ENCODE results near the gene ADAM12. TPM values are rescaled to one million over a fixed set of nuclear protein-coding genes. Genes with fewer than 3 reads are reported as not detected.

The ADAM12 gene
- total RNA-seq, 1 experiment from 2014 or later: 15.8 TPM

DNA sequence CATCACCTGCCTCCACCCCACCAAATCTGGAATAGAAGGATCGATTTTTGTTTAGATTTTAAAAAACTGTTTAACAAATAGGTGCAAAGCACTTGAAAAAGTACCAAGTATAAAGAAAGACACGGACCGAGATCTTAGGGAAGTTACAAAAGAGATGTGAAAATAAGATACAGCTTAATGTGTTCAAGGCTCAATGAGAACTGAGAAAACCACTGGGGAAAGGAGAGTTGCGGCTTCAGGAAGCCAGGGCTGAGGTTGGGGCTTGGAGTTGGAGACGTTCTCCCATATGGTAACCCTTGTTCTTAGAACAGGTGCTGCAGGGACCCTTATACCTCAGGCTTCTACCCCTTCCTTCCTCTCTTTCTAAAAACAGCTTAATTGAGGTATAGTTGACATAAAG, 351.8 kb downstream of the ADAM12 start:
- Histone ChIP-seq H3K27me3 (no peaks in the 10 kb centered on the region), H3K36me3 (peaks cover 34% of the 10 kb centered on the region), H3K4me3 (no peak overlapping the region), H3K9me3 (peaks cover 10% of the 10 kb centered on the region)
- no peak for DNase-seq

DNA sequence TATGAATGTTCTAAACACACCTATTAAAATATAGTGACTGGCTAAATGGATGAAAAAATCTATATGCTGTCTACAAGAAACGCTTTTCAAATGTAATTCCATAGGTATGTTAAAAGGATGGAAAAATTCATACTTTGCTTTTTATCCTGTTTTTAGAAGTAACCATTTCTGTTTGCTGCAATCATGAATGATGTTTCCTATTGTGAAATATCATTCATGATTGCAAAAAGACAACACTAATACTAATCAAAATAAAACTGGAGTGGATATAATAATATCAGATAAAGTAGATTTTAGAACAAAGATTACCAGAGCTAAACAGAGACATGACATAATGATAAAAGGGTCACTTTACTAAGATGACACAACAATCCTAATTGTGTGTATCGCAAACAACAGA, 353.7 kb downstream of the ADAM12 start:
- Histone ChIP-seq H3K4me3 (no peak overlapping the region), H3K9me3 (peaks cover 10% of the 10 kb centered on the region), H3K36me3 (peaks cover 45% of the 10 kb centered on the region), H3K27me3 (no peaks in the 10 kb centered on the region)
- DNase-seq: no peak

DNA sequence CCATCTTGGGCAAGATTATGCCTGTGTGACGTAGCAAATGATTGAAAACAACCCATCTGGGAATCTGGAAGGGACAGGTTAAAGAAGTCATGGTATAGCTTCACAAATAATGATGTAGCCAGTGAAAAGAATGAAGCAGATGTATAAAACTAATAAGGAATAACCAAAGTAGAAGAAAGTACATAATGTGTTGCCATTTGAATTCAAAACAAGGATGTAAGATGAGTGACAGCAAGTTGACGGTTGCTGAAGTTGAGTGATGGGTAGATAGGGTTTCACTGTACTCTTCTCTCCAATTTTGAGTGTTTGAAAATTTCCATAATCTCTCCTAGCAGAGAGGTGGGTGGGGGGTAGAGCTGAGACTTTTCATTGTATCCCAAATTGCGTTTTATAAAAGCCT, 358.3 kb downstream of the ADAM12 start:
- no peak for DNase-seq
- peaks cover 15% of the 10 kb centered on the region for H3K9me3 ChIP-seq
- peaks cover 34% of the 10 kb centered on the region for H3K36me3 ChIP-seq

DNA sequence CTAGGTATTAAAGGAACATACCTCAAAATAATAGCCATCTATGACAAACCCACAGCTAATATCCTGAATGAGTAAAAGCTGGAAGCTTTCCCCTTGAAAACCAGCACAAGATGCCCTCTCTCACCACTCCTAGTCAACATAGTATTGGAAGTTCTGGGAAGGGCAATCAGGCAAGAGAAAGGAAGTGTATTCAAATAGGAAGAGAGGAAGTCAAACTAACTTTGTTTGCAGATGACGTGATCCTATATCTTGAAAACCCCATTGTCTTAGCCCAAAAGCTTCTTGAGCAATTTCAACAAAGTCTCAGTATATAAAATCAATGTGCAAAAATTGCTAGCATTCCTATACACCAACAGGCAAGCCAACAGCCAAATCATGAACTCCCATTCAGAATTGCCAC, 360.6 kb downstream of the ADAM12 start:
- Histone ChIP-seq H3K9me3 (peaks cover 5% of the 10 kb centered on the region), H3K4me3 (no peak overlapping the region), H3K36me3 (peaks cover 20% of the 10 kb centered on the region), H3K27me3 (no peaks in the 10 kb centered on the region)
- no peak for DNase-seq

More for the DNA sequence above, 358.3 kb downstream of the ADAM12 start:
- Histone ChIP-seq H3K4me3 (no peak overlapping the region), H3K27me3 (no peaks in the 10 kb centered on the region)

DNA sequence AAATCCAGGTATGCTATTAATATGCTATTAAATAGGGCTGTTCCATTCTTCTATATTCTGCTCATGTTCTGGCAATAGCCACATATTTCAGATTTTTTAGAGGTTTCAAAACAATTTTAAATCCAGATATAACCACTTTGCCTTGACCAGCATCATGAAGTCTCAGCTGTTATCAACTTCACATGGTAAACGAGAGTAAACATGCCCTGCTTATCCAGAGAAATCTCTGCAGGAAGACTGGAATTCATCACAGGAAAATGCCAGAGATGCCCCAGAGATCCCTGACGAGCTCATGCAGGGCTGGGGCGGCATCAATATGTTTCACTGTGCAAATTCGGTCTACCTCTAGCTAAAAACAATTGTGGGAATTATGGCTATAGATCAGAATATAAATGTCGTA, 365.4 kb downstream of the ADAM12 start:
- Histone ChIP-seq H3K27me3 (no peaks in the 10 kb centered on the region), H3K4me3 (no peak overlapping the region), H3K36me3 (peaks cover 18% of the 10 kb centered on the region), H3K9me3 (no peaks in the 10 kb centered on the region)
- DNase-seq: no peak

DNA sequence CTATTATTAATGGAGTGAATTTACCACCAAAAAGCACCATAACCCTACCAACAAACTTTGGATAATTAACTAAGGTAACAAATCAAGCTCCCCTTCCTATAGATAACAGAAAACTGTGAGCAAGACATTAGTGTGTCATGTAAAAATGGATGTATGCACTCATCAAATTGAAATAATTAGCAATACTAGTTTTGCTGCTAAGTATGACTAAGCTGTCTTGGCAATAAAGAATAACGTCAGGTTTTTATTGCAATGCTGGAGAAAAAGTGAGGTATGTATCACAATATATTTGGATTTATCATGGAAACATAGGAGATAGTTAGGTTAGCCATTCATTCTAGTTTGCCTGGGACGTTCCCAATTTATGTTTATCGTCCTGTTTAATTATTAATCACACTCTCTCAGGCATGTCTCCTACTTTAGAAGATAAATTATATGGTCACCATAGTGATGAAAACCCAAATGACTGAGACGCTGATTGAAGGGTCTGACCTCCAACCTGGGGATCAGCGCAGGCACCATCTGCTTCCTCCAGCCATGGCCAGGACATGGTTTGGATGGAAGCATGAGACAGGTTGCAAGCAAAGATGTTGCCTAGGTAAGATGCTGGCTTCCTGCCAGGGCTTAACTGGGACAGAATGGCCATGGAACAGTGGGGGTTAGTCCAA, 366.3 kb downstream of the ADAM12 start:
- H3K36me3 ChIP-seq: peaks cover 18% of the 10 kb centered on the region
- no peak for DNase-seq
- H3K27me3 ChIP-seq: no peaks in the 10 kb centered on the region
- no peak overlapping the region for H3K4me3 ChIP-seq
- no peaks in the 10 kb centered on the region for H3K9me3 ChIP-seq

DNA sequence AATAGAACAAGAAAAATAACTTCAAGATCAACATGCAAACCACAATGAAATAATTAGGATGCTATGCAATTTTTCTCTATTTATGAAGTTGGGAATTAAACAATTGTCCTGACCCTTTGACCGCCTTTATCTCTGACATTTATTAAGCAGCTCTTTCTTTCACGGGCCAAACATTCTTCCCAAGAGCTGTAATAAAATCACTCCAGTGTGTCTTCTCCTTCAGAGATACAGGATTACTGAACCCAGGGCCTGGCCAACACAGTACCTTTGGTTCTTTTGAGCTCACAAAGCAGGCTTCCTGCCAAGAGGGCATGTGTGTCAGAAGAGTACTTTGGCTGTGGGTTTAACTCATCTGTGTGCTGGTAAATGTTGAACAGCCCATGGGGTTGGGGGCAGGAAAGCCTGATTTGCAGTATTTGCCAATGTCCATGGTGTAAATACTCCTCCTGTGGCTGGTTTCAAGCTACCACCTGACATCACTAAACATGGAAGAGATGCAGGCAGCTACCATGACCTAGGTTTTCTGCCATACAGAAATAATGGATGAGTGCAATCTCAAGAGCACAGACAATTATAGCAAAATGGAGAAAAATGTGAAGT, 370.2 kb downstream of the ADAM12 start:
- peaks cover 34% of the 10 kb centered on the region for H3K36me3 ChIP-seq
- no peaks in the 10 kb centered on the region for H3K9me3 ChIP-seq
- H3K4me3 ChIP-seq: no peak overlapping the region
- DNase-seq: peak; percentile 15
- no peaks in the 10 kb centered on the region for H3K27me3 ChIP-seq

DNA sequence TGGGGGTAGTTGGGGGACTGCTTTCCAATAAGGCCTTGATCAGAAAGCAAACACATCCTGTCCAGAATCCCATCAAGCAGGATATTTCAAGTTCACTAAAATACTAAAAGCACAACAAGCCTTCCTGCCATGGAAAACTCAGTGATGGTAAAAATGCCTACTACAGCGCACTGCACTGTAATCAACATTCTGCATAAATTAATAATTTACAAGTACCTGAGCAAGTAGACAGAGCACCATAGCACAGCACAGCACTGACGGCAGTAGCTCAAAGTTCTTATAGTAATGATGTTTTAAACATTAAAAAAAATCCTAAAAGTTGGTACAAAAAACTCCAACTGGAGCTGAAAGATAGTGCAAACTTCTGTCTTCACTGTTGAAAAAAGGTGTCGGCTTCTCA, 371.4 kb downstream of the ADAM12 start:
- H3K4me3 ChIP-seq: no peak overlapping the region
- peaks cover 3% of the 10 kb centered on the region; the same call in 1 of the 2 replicates for H3K9me3 ChIP-seq
- H3K36me3 ChIP-seq: peaks cover 45% of the 10 kb centered on the region
- H3K27me3 ChIP-seq: no peaks in the 10 kb centered on the region
- DNase-seq: no peak

DNA sequence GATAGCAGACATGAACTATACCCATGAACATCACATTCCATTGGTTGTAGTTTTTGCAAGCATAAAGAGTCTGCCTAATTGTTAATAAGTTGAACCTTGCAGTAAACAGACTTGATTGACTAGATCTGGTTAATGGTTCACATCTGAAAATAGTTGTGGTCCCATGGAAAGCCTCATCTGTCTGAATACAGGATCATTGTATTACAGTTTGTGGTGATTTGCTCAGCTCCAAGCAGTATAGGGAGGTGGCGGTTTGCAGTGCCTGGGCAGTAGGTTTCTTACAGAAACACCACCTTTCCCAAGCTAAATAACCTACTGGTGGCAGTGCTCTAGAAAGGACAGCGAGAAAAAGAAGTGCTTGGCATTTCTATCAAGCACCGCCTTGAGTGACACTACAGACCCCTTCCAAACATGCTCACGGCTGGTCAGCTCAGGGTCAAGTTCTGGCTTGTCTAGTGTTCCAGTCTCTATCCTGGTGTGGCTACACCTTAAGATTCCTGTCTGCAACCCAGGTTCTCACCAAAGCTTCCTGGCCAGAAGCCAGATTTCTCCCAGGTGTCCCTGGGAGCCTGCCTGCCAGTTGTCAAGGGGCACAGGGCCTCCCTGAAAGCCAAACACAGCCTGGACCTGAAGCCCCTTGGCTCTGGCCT, 372.0 kb downstream of the ADAM12 start:
- Histone ChIP-seq H3K9me3 (peaks cover 3% of the 10 kb centered on the region; the same call in 1 of the 2 replicates), H3K4me3 (no peak overlapping the region), H3K27me3 (no peaks in the 10 kb centered on the region), H3K36me3 (peaks cover 46% of the 10 kb centered on the region)
- no peak for DNase-seq

DNA sequence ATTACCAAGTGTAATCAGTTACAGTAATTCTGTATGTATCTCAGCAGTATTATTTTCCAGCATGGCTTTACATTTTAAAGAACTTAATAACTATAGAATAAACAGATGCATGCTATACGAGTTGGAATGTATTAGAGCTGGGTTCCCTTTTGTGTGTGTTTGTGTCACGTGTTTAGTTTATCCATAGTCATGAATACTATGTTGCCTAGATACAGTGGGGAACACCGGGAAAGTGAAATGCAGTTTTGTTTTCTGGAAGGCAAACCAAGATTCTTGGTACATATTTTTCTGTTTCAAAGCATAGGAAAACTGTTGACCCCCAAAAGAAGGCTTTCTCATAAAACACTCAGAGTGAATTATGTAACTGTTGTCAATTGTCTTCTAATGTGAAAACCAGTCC, 372.9 kb downstream of the ADAM12 start:
- Histone ChIP-seq H3K4me3 (no peak overlapping the region), H3K27me3 (no peaks in the 10 kb centered on the region), H3K36me3 (peaks cover 54% of the 10 kb centered on the region), H3K9me3 (peaks cover 8% of the 10 kb centered on the region; the same call in 1 of the 2 replicates)
- no peak for DNase-seq

DNA sequence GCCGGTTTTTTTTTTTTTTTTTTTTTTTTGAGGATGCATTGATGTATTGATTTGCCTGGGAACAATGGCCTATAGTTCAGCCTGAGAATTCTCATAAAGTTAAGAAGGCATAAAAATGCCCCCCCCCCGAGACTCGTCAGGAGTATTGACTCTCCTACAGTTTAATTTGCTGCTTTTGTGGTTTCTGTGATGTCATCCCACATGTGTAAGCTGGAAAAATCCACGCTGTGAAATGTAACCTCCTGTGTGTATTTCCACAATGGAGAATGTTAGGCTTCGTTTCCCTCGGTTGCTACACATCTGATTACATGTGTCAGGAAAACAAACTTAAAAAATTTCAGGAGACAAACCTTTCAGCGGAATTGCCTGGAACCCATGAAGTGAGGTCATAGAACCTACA, 374.0 kb downstream of the ADAM12 start:
- no peak for DNase-seq
- Histone ChIP-seq H3K27me3 (no peaks in the 10 kb centered on the region), H3K4me3 (no peak overlapping the region), H3K36me3 (peaks cover 48% of the 10 kb centered on the region), H3K9me3 (peaks cover 8% of the 10 kb centered on the region; the same call in 1 of the 2 replicates)

DNA sequence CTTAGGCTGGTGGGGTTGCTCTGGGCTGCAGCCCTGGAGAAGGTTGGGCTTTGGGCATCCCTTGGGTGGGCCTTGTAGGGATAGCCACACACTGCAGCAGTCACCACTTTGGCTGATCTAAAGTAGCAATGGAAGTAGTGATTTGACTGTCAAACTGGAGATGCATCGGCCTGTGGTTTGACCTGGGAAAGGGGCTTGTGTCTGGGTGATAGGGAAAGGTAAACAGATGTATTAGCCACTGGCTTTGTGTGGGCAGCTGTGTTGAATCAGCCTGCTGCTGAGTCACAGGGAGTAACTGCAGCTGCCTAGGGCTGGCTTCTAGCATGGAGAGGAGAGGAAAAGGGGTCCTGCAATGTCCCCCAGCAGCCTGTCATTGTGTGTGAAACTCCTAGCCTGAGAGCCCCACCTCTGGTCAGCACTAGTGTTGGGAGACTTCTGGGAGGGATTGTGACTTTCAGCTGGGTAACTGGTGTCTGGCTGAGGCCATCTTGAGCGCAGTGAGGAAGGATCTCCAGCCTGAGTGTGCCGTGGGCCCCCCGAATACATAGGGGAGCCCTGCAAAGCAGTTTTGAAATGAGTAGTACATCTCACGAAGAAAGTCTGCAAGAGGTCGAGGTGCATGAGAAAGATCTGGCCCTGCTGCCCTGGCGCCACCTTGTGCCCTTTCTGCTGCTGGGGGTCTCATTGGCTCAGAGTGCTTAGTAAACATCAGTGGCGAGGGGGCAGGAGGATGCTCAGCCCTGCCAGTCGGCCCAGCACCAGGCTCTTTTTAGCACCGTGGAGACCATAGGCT, 374.6 kb downstream of the ADAM12 start:
- Histone ChIP-seq H3K36me3 (peaks cover 41% of the 10 kb centered on the region), H3K9me3 (peaks cover 8% of the 10 kb centered on the region; the same call in 1 of the 2 replicates), H3K4me3 (no peak overlapping the region), H3K27me3 (no peaks in the 10 kb centered on the region)
- peak; percentile 69 for DNase-seq

DNA sequence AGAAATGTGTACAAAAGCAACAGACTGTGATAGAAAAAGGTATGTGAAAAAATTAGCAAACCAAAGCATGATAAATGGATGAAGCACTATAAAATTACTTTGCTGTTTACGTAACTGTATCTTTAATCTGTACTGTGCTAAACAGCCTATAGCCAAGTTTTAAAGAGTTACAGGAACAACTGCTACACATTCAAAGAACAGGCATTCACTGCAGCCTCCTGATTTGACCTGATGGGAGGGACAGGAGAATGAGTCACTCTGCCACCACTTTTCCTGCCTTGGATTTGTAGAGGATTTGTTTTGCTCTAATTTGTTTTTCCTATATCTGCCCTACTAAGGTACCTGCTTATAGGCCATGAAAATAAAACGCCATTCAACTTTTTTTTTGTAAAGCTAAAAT, 375.8 kb downstream of the ADAM12 start:
- Histone ChIP-seq H3K36me3 (peaks cover 39% of the 10 kb centered on the region), H3K27me3 (no peaks in the 10 kb centered on the region), H3K9me3 (peaks cover 8% of the 10 kb centered on the region; the same call in 1 of the 2 replicates), H3K4me3 (no peak overlapping the region)
- no peak for DNase-seq

DNA sequence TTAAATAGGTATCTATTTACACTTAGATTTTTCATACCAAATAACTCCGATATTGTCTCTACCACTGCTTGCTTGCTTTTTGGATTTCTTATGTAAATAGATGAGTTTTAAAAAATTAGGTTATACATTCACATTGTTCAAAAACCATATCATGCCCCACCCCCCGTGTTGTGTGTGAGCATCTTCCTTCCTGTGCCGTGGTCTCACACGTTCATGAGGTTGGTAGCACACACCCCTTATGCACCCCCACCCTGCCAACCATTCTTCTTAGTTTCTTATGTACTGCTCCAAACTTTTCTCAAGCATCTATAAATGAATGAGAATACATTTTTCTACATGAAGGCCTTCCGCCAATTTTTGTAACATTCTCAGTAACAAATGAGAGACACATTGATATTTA, 376.3 kb downstream of the ADAM12 start:
- no peak overlapping the region for H3K4me3 ChIP-seq
- H3K36me3 ChIP-seq: peaks cover 39% of the 10 kb centered on the region
- DNase-seq: no peak

DNA sequence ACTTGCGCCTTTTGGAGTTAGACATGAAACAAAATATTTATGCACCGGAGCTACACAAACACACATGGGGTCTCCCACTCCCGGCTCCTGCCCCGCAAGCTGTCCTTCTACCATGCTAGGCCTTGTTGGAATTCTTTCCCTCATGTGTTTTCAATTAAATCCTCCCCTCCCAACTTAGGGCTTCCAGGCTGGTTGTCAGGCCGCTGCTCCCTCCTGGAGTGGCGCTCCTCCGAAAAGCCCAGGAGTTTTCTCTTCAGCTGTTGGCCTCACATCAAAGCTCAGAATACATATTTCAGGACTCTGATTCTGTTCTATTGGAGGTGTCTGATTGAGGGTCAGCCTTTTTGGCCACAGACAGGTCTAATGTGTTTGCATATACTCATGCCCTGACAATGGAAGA, 378.6 kb downstream of the ADAM12 start:
- Histone ChIP-seq H3K4me3 (no peak overlapping the region), H3K27me3 (no peaks in the 10 kb centered on the region), H3K36me3 (peaks cover 24% of the 10 kb centered on the region), H3K9me3 (peaks cover 8% of the 10 kb centered on the region; the same call in 1 of the 2 replicates)
- DNase-seq: no peak

More for the DNA sequence above, 376.3 kb downstream of the ADAM12 start:
- no peaks in the 10 kb centered on the region for H3K27me3 ChIP-seq
- peaks cover 8% of the 10 kb centered on the region; the same call in 1 of the 2 replicates for H3K9me3 ChIP-seq

DNA sequence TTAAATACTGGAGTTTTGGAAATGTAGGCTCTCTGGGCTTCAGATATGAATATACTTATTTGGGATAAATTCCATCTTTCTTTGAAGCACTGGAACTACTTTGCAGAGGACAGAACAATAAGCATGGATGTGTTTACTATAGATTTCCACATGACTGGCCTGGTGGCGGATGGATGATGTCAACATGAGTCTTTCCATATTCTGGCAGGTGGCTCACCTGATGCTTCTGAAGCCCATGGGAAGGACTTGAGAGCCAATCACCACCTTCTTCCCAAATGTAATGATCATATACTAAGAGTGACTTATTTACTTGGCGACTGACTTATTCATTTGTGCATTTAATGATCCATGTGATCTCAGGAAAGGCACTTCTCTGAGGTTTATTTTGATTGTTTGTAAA, 381.4 kb downstream of the ADAM12 start:
- H3K4me3 ChIP-seq: no peak overlapping the region
- no peaks in the 10 kb centered on the region for H3K27me3 ChIP-seq
- H3K9me3 ChIP-seq: peaks cover 5% of the 10 kb centered on the region; the same call in 1 of the 2 replicates
- no peak for DNase-seq
- peaks cover 9% of the 10 kb centered on the region; the same call in 1 of the 2 replicates for H3K36me3 ChIP-seq

DNA sequence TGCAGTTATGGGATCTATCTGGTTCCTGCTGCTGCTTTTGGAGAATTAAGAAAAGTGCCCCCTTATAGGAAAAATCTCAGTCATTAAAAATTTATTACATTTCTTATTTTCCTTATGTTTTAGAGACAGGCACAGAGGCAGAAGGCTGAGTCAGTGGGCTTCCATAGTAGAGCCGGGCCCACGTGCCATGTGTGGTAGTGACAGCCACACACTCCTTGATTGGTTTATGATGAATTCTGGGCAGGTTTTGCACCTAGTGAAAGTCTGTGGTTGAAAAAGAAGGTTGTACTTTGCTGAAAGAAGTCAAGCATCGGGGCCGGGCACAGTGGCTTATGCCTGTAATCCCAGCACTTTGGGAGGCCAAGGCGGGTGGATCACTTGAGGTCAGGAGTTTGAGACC, 382.0 kb downstream of the ADAM12 start:
- DNase-seq: no peak

More for the DNA sequence above, 382.0 kb downstream of the ADAM12 start:
- no peaks in the 10 kb centered on the region for H3K27me3 ChIP-seq
- peaks cover 8% of the 10 kb centered on the region; the same call in 1 of the 2 replicates for H3K36me3 ChIP-seq
- no peak overlapping the region for H3K4me3 ChIP-seq
- H3K9me3 ChIP-seq: peaks cover 5% of the 10 kb centered on the region; the same call in 1 of the 2 replicates
